IMR-90 (cell line): ENCODE measurements around the gene DIP2A. TPM values are rescaled to one million over a fixed set of nuclear protein-coding genes. Genes with fewer than 3 reads are reported as not detected.

Experiments used
- ATAC-seq: fragments of 200-7000 bp; cut with Tn5 transposase; 2 replicates; pipeline ENCODE4 v1.9.1; 2020; ENCODE audit warnings: low read depth, mild to moderate bottlenecking, moderate library complexity
- BruUV-seq: library from RNA; stranded (reverse); fragments of 400-500 nt; replicated peaks from 2 replicates; lab custom pipeline; 2021; lab: Mats Ljungman, UMichigan
- CTCF ChIA-PET: fragments of 300-600 bp; formaldehyde crosslinking; extraction: SDS; loops from one replicate; lab custom pipeline; 2021; ENCODE audit warnings: antibody characterized with exemption; lab: Yijun Ruan, JAX
- POLR2A ChIA-PET: fragments of 300-600 bp; sonication (Branson Sonifier 250); formaldehyde crosslinking; loops from one replicate; lab custom pipeline; 2022; ENCODE audit warnings: antibody characterized with exemption; ENCODE audit not compliant: unreplicated experiment; lab: Charles Lee
- DNase-seq: peaks from one replicate; pipeline ENCODE4 v3.0.0; 2013
- H2AFZ ChIP-seq: replicated peaks from 2 replicates; pipeline ENCODE3; 2013; ENCODE audit warnings: low read length, mild to moderate bottlenecking; ENCODE audit not compliant: poor library complexity
- H2AK5ac ChIP-seq: 2 replicates; pipeline ENCODE4 v1.6.1; 2013; ENCODE audit warnings: low read depth, low read length, inconsistent platforms
- H2AK9ac ChIP-seq: replicated peaks from 2 replicates; pipeline ENCODE3; 2013; ENCODE audit warnings: mild to moderate bottlenecking, low read depth, low read length, moderate library complexity; ENCODE audit not compliant: poor library complexity
- H2BK120ac ChIP-seq: 2 replicates; pipeline ENCODE4 v1.6.1; 2013; ENCODE audit warnings: low read depth, low read length, inconsistent platforms
- H2BK15ac ChIP-seq: 3 replicates; pipeline ENCODE4 v1.6.1; 2013; ENCODE audit warnings: low read depth, low read length, inconsistent platforms
- H2BK20ac ChIP-seq: 2 replicates; pipeline ENCODE4 v1.6.1; 2013; ENCODE audit warnings: low read depth, mild to moderate bottlenecking, inconsistent platforms, low read length, moderate library complexity
- H2BK5ac ChIP-seq: 2 replicates; pipeline ENCODE4 v1.6.1; 2013; ENCODE audit warnings: mild to moderate bottlenecking, low read depth, low read length, inconsistent platforms; ENCODE audit not compliant: poor library complexity, severe bottlenecking
- H3K14ac ChIP-seq: replicated peaks from 2 replicates; pipeline ENCODE4 v1.6.1; 2013; ENCODE audit warnings: low read depth, low read length, inconsistent platforms
- H3K18ac ChIP-seq: 2 replicates; pipeline ENCODE4 v1.6.1; 2013; ENCODE audit warnings: low read depth, low read length, control low read depth
- H3K23ac ChIP-seq: 2 replicates; pipeline ENCODE4 v1.6.1; 2013; ENCODE audit warnings: low read depth, low read length, inconsistent platforms
- H3K27ac ChIP-seq: 2 replicates; pipeline ENCODE4 v1.5.1; 2013; ENCODE audit warnings: mild to moderate bottlenecking, control low read depth, low read length; ENCODE audit not compliant: insufficient read depth
- H3K27me3 ChIP-seq: 2 replicates; pipeline ENCODE4 v1.6.1; 2013; ENCODE audit warnings: low read length; ENCODE audit not compliant: control insufficient read depth, insufficient read depth
- H3K36me3 ChIP-seq: 2 replicates; pipeline ENCODE4 v1.6.1; 2013; ENCODE audit warnings: low read length, mixed read lengths; ENCODE audit not compliant: control insufficient read depth, insufficient read depth
- H3K4ac ChIP-seq: 2 replicates; pipeline ENCODE4 v1.6.1; 2013; ENCODE audit warnings: low read depth, low read length, inconsistent platforms
- H3K4me1 ChIP-seq: 2 replicates; pipeline ENCODE4 v1.6.1; 2013; ENCODE audit warnings: low read length, mixed read lengths; ENCODE audit not compliant: control insufficient read depth, insufficient read depth
- H3K4me2 ChIP-seq: 2 replicates; pipeline ENCODE4 v1.6.1; 2013; ENCODE audit warnings: low read depth, mild to moderate bottlenecking, control low read depth, low read length, moderate library complexity
- H3K4me3 ChIP-seq: 2 replicates; pipeline ENCODE4 v1.5.1; 2013; ENCODE audit warnings: low read depth, mild to moderate bottlenecking, control low read depth, low read length, moderate library complexity; ENCODE audit not compliant: insufficient read depth
- H3K56ac ChIP-seq: 2 replicates; pipeline ENCODE4 v1.6.1; 2013; ENCODE audit warnings: low read length, inconsistent platforms; ENCODE audit not compliant: insufficient read depth; ENCODE audit errors: extremely low read depth
- H3K79me1 ChIP-seq, 2 experiments: 2 replicates each; pipeline ENCODE4 v1.6.1; 2013; ENCODE audit warnings: low read length in 2 of 2, inconsistent platforms in 1 of 2, low read depth in 1 of 2
- H3K9ac ChIP-seq: 2 replicates; pipeline ENCODE4 v1.6.1; 2013; ENCODE audit warnings: low read depth, low read length, control low read depth
- H3K9me1 ChIP-seq: 2 replicates; pipeline ENCODE4 v1.6.1; 2013; ENCODE audit warnings: low read length, inconsistent platforms; ENCODE audit not compliant: insufficient read depth
- H3K9me3 ChIP-seq: 2 replicates; pipeline ENCODE4 v1.6.1; 2013; ENCODE audit warnings: low read length; ENCODE audit not compliant: control insufficient read depth, insufficient read depth
- H4K20me1 ChIP-seq: 2 replicates; pipeline ENCODE4 v1.6.1; 2013; ENCODE audit warnings: low read length, inconsistent platforms; ENCODE audit not compliant: insufficient read depth
- H4K5ac ChIP-seq: 2 replicates; pipeline ENCODE4 v1.6.1; 2013; ENCODE audit warnings: mild to moderate bottlenecking, low read depth, low read length, control low read depth
- H4K8ac ChIP-seq, 2 experiments: 2 replicates each; pipeline ENCODE4 v1.6.1; 2013; ENCODE audit warnings: low read depth in 2 of 2, low read length in 2 of 2, control low read depth in 1 of 2, inconsistent platforms in 1 of 2
- H4K91ac ChIP-seq: 2 replicates; pipeline ENCODE4 v1.6.1; 2013; ENCODE audit warnings: low read depth, low read length, inconsistent platforms; ENCODE audit not compliant: insufficient read depth
- CEBPB ChIP-seq: IDR thresholded peaks from 2 replicates; pipeline ENCODE4 v1.6.1; 2012; ENCODE audit warnings: low read depth, low read length, improper control_type of control experiment
- RAD21 ChIP-seq: IDR thresholded peaks from 2 replicates; pipeline ENCODE4 v1.6.1; 2012; ENCODE audit warnings: low read length, improper control_type of control experiment
- RCOR1 ChIP-seq: IDR thresholded peaks from 2 replicates; pipeline ENCODE4 v1.6.1; 2012; ENCODE audit warnings: mild to moderate bottlenecking, low read length, improper control_type of control experiment; ENCODE audit not compliant: insufficient replicate concordance
- SMC3 ChIP-seq: fragments of 150-350 bp; IDR thresholded peaks from 2 replicates; pipeline ENCODE4 v1.6.1; 2016; ENCODE audit warnings: low read depth, mild to moderate bottlenecking, antibody characterized with exemption, low read length, moderate library complexity
- WGBS, 2 experiments: methylation state at CpG; one replicate each; pipeline versions ENCODE4 v1.1.5 to v1.1.7; 2013; ENCODE audit warnings: missing lambda C conversion rate in 2 of 2; ENCODE audit not compliant: insufficient read length in 1 of 2; ENCODE audit errors: extremely low coverage in 2 of 2; 5-methylcytosine and 5-hydroxymethylcytosine counted together
- dilution Hi-C: fragments of 300-500 bp; cut with HindIII; formaldehyde crosslinking; loops from one replicate; pipeline ENCODE4 v1.14.3; 2018; ENCODE audit warnings: low sequenced_read_pairs; ENCODE audit not compliant: unreplicated experiment
- in situ Hi-C: fragments of 300-500 bp; cut with MboI; formaldehyde crosslinking; loops from 3 replicates; pipeline ENCODE4 v1.14.3; 2019; ENCODE audit warnings: low sequenced_read_pairs, inconsistent platforms, mixed read lengths
- intact Hi-C: fragments of 100-400 bp; cut with micrococcal nuclease; formaldehyde crosslinking; loops from 2 replicates; pipeline ENCODE4 v1.10.0; 2022
- polyA plus RNA-seq, 3 experiments: library from polyadenylated mRNA; depleted of rRNA; stranded (reverse); fragments of >200 nt; gene quantifications; 2 replicates each; pipeline ENCODE4 v1.2.3, GENCODE V29; 2012; ENCODE audit warnings: low replicate concordance in 1 of 3
- total RNA-seq: library from RNA; depleted of rRNA; stranded (reverse); fragments of >200 nt; gene quantifications from 2 replicates; pipeline ENCODE4 v1.2.3, GENCODE V29; 2012
- TF ChIP-seq, protein P1 (sequence below): fragments of 150-350 bp; IDR thresholded peaks from 2 replicates; pipeline ENCODE4 v1.6.1; 2016; ENCODE audit warnings: low read depth, mild to moderate bottlenecking, low read length, moderate library complexity, borderline replicate concordance

DIP2A gene
- total and polyA plus RNA-seq, 2 of the 4 experiments (the other 2 are of a cell fraction) = 17.9 to 24.3 TPM

DNA sequence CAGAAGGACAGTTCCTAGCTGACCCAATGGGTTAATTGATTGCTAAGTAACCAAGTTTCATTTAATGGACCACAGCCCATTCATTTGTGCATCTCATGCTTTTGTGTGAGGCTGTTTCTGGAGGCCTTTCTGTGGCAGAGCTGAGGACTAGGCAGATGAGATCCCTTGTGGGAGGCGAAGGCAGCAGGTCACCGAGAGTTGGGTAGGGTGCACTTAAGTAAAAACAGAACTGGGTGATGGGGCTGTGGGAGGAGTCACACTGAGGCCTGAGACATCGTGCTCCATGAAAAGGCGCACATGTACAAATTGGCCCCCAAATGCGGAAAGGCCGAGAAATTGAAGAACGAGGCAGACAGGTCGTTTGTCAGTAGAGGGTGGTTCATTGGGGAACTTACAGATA is 85.3 kb downstream of the DIP2A start:
- no peak overlapping the region for H2BK5ac ChIP-seq
- no peak for ATAC-seq
- H4K8ac ChIP-seq = no peak overlapping the region
- no peak for DNase-seq
- H3K9me1 ChIP-seq = peaks cover 8% of the 10 kb centered on the region; the same call in 1 of the 2 replicates
- no peak overlapping the region for H2AK9ac ChIP-seq
- H3K79me1 ChIP-seq = peaks cover 0 to 5% of the 10 kb centered on the region in 2 experiments; a peak in 1 of 4 replicates
- TF ChIP-seq SMC3 (no peak), RAD21 (no peak), RCOR1 (no peak), CEBPB (no peak)
- TF ChIP-seq, protein P1, sequence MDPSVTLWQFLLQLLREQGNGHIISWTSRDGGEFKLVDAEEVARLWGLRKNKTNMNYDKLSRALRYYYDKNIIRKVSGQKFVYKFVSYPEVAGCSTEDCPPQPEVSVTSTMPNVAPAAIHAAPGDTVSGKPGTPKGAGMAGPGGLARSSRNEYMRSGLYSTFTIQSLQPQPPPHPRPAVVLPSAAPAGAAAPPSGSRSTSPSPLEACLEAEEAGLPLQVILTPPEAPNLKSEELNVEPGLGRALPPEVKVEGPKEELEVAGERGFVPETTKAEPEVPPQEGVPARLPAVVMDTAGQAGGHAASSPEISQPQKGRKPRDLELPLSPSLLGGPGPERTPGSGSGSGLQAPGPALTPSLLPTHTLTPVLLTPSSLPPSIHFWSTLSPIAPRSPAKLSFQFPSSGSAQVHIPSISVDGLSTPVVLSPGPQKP = no peak
- no peak overlapping the region for H3K18ac ChIP-seq
- no peaks in the 10 kb centered on the region for H3K9me3 ChIP-seq
- dilution Hi-C loops = no loop called here
- H2BK120ac ChIP-seq = no peak overlapping the region
- no peak overlapping the region for H4K91ac ChIP-seq
- intact Hi-C loops = no loop called here
- H3K4ac ChIP-seq = no peak overlapping the region
- H3K4me1 ChIP-seq = no peaks in the 10 kb centered on the region
- in situ Hi-C loops = no loop called here
- no peak overlapping the region for H3K4me3 ChIP-seq
- no peak overlapping the region for H3K14ac ChIP-seq
- ChIA-PET CTCF (no interaction called here), POLR2A (no interaction called here)
- H3K9ac ChIP-seq = no peak overlapping the region
- H2AK5ac ChIP-seq = no peak overlapping the region
- H3K27ac ChIP-seq = no peak overlapping the region
- H4K5ac ChIP-seq = no peak overlapping the region
- H2AFZ ChIP-seq = no peak overlapping the region
- peaks cover 58% of the 10 kb centered on the region for H3K36me3 ChIP-seq
- H3K23ac ChIP-seq = no peak overlapping the region
- no peak overlapping the region for H2BK15ac ChIP-seq
- H3K56ac ChIP-seq = no peak overlapping the region
- H2BK20ac ChIP-seq = no peak overlapping the region
- H3K27me3 ChIP-seq = no peaks in the 10 kb centered on the region
- H4K20me1 ChIP-seq = no peaks in the 10 kb centered on the region
- WGBS, 2 experiments = 100% methylated on average over 6 of the region's 8 CpGs; no CpG with 5 or more reads in 1 of the 2 experiments
- BruUV-seq = no TSS peak
- H3K4me2 ChIP-seq = no peak overlapping the region
